GM18526 (cell line): Measurements from ENCODE around the gene MYLK2.

Source experiments
- POLR2A ChIP-seq: IDR thresholded peaks from 3 replicates; pipeline ENCODE4 v1.6.1; 2011; ENCODE audit not compliant: insufficient read length; ENCODE audit errors: extremely low read depth

Gene MYLK2

DNA sequence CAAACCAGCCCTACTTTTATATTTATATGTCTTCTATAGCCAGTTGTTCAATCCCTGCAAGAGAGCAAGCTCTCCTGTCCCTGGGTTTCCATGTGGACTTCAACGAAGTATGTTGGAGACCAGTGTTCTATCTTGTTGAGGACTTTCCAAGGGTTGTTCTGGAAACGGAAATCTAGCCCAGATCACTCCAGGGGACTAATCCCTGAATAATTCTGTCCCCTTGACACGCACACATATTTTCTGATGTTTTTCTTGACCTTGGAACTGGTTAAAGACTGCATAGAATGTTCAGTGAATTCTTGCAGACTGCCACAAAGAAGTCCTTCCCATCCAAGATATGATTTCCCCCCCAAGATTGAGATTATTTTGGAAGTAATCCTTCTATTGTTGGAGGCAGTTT lies 9.5 kb upstream of the MYLK2 start:
- TF ChIP-seq POLR2A, result no peak

DNA sequence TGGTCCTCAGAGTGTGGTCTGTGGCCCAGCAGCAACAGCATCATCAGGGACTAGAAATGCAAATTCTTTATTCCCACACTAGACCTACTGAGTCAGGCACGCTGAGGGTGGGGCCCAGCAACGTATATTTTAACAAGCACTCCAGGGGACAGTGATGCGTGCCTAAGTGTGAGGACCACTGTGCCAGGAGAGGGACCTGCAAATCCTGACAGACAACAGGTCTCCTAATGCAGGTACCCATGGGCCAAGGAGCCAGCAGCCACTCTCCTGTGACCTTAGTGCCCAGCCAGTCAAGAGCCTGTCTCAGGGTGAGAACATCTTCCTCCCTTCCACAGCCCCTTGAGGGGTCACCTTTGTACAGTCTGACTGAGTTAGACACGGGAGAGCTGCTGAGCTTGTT lies 8.0 kb upstream of the MYLK2 start:
- TF ChIP-seq POLR2A, result no peak

DNA sequence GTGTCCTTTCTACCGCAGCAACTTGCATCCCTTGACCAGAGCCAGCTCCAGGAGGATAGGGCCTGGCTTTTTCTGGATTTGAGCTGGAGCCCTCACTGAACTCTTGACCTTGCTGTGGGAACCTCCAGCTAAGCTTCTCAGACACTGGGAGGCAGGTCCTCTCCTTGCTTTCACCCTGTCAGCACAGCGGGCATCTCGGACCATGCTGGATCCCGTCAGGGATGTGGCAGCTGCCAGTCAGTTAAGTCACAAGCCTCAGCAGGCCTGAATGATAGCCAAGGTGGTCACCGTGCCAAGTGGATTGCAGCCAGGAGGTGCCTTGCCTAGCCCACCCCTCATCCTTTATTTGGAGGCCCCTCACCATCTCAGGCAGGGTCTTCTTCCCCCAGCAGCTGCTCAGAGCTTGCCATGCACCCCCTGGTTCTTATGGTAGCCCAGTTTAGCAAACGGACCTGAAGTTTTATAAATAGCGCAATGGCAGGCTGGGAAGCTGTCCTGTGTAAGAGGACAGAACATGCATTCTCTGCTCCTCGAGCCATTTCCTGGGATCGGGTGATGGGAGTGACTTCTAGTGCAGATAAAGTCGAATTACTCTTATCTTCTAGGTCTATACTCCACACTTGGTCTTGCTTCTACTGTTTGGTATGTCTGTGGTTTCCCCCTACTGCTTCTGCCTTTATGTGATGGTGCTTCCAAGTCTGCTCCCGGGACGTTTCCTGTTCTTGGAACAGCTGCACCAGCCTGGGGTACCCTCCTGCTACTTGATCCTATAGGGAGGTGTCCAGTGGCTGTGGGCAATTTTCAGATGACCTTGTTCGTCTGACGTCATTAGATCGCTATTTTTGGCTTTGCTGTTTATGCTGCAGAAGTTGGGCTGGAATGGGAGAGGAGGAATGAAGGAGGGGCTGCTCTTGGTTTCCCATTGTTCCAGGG lies 7.1 kb upstream of the MYLK2 start:
- no peak for TF ChIP-seq POLR2A

DNA sequence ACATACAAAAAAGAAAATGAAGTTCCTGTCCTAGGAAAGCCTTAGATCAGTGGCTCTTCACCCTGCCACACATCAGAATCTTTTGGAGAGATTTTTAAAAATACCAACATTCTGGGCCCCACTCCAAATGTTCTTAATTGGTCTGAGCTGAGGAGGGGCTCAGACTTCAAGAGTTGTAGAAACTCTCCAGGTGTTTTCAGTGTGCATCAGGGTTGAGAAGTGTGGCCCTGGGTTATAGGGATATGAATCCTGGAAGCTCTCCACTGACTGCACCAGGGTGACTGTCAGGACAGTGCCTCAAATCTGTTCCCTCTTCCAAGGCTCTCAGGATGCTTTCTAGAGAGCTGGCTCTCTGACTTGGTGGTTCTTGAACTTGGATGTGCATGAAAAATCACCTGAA lies 5.5 kb upstream of the MYLK2 start:
- TF ChIP-seq POLR2A, result no peak

DNA sequence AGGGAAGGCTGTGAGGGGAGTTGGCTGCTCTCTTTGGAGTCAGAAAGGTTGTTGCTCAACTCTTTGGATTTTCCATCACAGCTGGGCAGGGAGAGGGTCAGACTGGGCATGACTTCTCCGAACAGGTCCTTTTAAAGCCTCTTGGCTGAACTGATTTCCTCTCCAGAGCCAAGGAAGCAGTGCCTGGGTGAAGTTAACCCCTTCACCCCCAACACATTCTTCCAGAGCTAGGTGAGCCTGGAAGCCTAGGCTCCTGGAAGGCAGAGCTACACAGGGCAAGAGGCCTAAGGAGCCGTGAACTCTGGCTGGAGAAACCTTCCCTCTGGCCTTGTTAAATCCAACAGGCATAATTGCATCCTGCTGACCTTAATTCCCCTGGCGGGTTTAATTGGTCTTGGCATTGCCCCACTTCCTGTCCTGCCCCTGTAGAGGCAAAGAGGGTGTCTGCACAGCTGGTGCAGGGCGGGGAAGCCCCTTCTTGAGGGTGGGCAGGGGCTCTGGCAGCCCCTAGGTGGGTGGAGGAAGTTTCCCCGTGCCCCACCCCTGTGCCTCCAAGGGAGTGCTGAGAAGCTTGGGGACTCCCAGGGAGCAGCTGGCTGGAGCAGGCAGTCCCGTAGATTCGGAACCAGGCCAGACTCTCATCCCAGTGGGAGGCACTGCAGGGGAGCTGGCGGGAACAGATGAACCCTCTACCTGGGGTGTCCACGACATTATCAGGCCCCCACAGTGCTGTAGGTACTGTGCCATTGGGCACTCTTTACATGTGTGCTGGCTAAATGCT lies 3.6 kb upstream of the MYLK2 start:
- no peak for TF ChIP-seq POLR2A

DNA sequence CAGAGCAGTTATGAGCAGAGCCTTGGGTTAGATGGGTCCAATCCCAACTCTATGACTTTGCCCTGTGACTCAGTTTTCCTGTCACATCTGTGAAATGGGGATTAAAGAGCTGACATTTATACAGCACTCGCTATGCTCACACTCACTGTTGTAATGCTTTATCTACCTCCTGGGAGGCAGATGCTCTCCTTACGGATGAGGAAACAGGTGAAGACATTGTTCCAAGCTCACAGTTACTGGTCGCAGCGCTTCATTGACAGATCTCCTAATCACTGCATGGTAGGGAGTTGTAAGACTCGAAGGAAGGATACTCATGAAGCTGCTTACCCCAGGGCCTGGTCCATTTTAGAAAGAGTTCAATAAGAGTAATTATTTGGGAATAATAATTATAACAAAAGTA lies 2.9 kb upstream of the MYLK2 start:
- no peak for TF ChIP-seq POLR2A

DNA sequence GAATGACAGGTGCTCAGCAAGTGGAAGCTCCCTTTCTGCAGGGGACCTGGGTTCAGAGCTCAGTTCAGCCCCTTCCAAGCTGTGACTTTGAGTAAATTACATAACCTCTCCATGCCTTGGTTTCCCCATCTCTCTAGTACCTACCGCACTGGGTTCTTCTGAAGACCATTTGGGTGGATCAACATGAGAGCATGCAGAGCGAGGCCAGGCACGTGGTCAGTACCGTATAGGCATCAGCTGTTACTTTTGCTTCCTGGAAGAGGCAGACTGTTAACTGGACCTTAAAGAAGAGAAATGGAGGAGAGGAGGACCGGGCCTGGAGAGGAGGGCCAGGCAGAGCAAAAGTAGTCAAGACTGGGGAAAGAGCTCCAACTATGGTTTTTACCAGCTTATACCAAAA lies 1.7 kb upstream of the MYLK2 start:
- no peak for TF ChIP-seq POLR2A

DNA sequence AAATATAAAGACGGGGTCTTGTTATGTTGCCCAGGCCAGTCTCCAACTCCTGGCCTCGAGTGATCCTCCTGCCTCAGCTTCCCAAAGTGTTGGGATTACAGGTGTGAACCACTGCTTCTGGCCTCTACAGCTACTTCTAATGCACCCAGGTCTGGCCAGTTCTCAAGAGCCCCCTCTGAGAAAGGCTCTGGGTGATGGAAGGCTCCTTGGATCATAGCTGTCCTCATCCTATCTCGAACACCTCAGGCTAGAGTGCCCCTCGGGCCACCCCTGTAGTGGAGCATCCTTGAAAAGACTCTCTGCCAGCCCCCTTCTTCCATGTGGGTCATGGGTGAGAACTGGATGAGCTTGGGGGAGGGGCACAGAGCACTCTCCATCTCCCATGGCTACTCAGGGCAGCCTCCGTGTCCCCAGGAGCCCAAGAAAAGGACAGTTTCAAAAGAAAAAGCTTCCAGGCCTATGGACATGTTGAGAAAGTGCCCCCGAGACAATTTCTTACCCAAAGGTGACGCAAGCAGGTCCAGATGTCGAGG lies 714 bp upstream of the MYLK2 start:
- TF ChIP-seq POLR2A, result no peak

DNA sequence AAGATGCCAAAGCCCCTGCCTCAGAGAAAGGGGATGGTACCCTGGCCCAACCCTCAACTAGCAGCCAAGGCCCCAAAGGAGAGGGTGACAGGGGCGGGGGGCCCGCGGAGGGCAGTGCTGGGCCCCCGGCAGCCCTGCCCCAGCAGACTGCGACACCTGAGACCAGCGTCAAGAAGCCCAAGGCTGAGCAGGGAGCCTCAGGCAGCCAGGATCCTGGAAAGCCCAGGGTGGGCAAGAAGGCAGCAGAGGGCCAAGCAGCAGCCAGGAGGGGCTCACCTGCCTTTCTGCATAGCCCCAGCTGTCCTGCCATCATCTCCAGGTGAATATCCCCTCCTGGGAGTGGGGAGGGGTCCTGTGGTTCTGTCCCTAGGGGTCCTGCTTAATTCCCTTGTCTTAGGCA lies 1.1 kb downstream of the MYLK2 start:
- no peak for TF ChIP-seq POLR2A

DNA sequence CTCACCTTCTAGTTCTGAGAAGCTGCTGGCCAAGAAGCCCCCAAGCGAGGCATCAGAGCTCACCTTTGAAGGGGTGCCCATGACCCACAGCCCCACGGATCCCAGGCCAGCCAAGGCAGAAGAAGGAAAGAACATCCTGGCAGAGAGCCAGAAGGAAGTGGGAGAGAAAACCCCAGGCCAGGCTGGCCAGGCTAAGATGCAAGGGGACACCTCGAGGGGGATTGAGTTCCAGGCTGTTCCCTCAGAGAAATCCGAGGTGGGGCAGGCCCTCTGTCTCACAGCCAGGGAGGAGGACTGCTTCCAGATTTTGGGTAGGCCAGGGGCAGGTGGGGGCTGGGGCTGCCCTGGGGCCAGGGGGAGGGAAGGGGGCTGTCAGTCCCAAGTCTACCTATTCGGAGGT lies 2.3 kb downstream of the MYLK2 start:
- TF ChIP-seq POLR2A, result no peak

DNA sequence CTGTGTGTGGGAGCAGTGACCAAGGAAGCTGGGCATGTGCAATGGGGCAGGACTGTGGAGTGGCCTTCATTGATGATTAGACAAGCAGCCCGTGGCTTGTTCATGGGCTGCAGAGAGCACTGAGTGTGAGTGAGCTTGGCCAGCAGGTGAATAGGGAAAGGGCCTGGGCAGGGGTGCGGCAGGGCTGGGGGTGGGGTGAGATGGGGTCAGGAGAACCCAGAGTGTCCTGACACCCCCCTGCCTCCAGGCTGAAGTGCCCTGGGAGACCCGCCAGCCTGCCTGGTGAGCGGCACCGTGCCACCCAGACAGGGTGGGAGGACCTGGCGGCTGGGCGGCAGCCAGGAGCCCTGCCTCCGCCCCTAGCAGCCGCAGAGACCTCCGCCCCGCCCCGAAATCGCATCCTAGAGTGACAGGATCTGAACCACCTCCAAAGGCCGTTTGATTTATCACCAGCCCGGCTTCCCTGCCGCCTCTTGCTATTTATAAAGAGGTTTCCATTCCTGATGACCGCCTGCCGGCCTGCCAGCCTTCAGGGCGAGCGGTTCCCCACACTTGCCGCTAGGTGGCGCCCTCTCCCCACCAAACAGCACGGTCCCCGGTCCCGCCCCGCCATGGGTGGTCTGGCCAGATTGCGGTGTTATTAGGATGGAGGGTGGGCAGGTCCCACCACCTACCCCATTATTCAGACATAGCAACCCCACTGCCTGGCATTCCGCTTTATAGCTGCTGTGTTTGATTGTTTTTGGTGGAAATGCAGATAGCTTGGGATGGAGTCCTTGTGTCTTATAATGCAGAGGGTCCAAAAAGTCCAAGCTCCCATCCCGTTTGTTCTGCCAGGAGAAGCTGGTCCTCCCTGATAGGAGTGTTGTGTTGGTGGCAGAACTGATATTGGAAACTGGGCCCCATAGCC lies 3.5 kb downstream of the MYLK2 start:
- no peak for TF ChIP-seq POLR2A

DNA sequence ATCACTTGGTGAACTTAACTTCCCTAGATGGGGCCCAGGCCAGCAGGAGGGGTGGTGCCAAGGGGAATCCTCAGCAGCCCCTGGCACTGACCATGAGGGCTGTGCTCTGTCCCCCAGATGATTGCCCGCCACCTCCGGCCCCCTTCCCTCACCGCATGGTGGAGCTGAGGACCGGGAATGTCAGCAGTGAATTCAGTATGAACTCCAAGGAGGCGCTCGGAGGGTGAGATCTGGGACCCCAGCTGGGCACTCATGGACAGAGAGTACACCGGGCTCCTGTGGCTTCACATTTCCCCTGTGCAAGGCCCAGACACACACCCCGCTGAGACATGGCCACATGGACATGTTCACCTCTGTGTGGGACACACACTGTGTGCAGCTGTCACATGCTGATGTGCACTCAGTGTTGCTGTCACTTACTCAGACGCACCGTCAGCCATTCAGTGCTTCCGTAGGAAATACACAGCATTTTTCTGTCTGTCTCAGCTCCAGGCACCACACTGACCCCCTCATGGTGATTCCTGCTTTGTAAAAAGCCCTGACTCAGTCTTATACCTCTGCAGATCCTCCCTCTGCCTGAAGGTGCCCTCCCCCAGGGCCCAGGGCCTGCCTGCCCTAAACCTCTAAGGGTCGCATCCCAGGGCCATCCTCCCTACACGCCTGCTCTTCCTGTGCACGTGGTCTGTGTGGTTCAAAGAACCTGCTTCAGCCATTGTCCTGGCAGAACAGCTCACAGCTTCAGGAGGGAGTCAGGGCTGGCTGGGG lies 4.4 kb downstream of the MYLK2 start:
- no peak for TF ChIP-seq POLR2A

DNA sequence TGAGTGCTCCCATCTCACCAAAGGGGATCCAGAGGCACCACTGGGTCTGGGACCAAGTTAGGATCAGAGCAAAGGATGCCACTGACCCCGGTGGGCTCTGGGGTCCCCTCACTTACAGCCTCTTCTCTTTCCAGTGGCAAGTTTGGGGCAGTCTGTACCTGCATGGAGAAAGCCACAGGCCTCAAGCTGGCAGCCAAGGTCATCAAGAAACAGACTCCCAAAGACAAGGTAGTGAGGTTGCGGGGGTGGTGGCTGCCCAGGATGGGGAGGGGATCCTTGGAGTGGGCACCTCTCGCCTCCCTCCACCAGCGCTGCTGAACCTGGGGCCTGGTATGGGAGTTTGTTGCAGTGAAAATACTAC lies 4.9 kb downstream of the MYLK2 start:
- no peak for TF ChIP-seq POLR2A

DNA sequence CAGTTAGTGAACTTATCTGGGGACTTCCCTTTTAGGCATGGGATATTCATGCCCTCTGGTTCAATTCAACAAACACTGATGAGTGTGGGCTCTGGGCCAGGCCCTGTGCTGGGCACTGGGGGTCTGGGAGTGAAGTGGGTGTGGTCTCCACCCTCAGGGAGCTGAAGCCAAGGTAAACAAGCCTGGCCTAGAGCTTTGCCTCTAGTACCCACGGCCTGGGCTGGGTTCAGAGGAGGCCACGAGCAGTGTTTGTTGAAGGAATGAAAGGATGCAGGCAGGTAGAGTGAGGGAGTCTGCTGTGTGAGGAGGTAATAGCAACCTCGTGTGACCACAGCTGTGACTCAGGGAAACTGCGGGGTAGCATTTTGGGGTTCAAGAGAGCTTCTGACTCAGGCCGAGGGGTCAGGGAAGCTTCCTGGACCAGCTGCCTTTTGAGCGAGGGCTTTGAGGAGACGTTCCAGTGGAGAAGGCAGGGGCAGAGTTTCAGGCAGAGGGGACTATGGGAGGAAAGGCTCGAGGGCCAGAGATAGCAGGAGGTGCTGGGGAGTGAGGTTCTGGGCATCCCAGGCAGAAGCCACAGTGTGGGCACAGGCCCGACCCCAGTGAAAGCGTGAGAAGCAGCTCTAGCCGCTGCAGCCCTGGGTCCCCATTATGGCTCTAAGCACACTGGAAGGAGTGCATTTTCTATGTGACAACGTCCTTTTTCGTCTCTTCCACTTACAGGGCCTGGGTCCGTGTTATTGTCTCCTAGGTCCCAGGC lies 5.6 kb downstream of the MYLK2 start:
- TF ChIP-seq POLR2A, result no peak

DNA sequence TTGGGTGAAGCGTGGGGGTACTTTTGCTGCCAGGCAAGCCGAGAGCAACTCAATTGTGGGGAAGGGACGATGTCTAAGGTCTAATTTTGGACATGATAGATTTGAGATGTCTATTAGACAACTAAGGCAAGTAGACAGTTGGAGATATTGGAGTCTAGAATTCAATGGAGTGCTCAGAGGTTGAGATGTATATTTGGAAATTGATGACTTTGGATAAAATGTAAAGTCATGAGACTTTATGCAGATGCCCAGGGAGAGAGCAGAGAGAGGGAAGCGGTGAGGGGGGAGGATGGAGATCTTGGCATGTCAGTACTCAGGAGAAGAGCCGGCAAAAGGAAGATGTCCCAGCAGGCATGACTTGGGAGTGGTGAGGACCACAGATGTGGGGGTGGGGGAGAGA lies 6.9 kb downstream of the MYLK2 start:
- no peak for TF ChIP-seq POLR2A
